ENCODE results near the gene SLC30A7.

GRCh38 chr1:101027194-101027772 lies 131.4 kb downstream of the SLC30A7 start:
- TF ChIP-seq CTCF (IDR thresholded peaks at IDR 0.05) (no peak), POLR2AphosphoS5 (IDR thresholded peaks at IDR 0.05) (no peak)

All from prostate gland (tissue), 2 donors.